A673 (cell line): ENCODE results near the gene GIPC2. TPM values are rescaled to one million over a fixed set of nuclear protein-coding genes. Genes with fewer than 3 reads are reported as not detected.
"Not testable (repeated sequence)": the region's sequence is repeated elsewhere in the genome, so short reads cannot be mapped to it uniquely, and the experiment has no call there.

ENCODE experiments used
- Bru-seq: library from RNA; stranded (reverse); fragments of 400-500 nt; gene quantifications from one replicate; lab custom pipeline; 2021; lab: Mats Ljungman, UMichigan
- BruChase-seq, 2 experiments: library from RNA; stranded (reverse); fragments of 400-500 nt; gene quantifications; one replicate each; lab custom pipeline; 2021; lab: Mats Ljungman, UMichigan
- BruUV-seq: library from RNA; stranded (reverse); fragments of 400-500 nt; replicated peaks from 2 replicates; lab custom pipeline; 2021; lab: Mats Ljungman, UMichigan
- CTCF ChIA-PET: fragments of 300-600 bp; sonication (Branson Sonifier 250); formaldehyde crosslinking; loops from one replicate; lab custom pipeline; 2022; ENCODE audit warnings: antibody characterized with exemption; lab: Charles Lee
- POLR2A ChIA-PET: fragments of 300-600 bp; sonication (Branson Sonifier 250); formaldehyde crosslinking; loops from one replicate; lab custom pipeline; 2022; ENCODE audit warnings: antibody characterized with exemption; ENCODE audit not compliant: low non-redundant PET; lab: Charles Lee
- DNase-seq: peaks from one replicate; pipeline ENCODE4 v3.0.0-alpha.2; 2015; ENCODE audit warnings: low spot score
- H3K27ac ChIP-seq: fragments of 200-600 bp; sonication (generic); 2 replicates; pipeline ENCODE4 v1.5.1; 2016; ENCODE audit warnings: mixed run types, low read depth, mild to moderate bottlenecking, mixed read lengths, antibody characterized with exemption, low read length; ENCODE audit not compliant: poor library complexity, severe bottlenecking
- H3K27me3 ChIP-seq: fragments of 200-600 bp; sonication (generic); replicated peaks from 2 replicates; pipeline ENCODE4 v1.6.1; 2017; ENCODE audit warnings: mixed run types, low read depth, mild to moderate bottlenecking, mixed read lengths, antibody characterized with exemption, low read length; ENCODE audit not compliant: insufficient read depth, poor library complexity
- H3K36me3 ChIP-seq: fragments of 200-600 bp; sonication (generic); 2 replicates; pipeline ENCODE4 v1.6.1; 2016; ENCODE audit warnings: mixed run types, mild to moderate bottlenecking, mixed read lengths, antibody characterized with exemption, low read length; ENCODE audit not compliant: insufficient read depth, poor library complexity, severe bottlenecking
- H3K4me1 ChIP-seq: fragments of 200-600 bp; sonication (generic); 2 replicates; pipeline ENCODE4 v1.6.1; 2017; ENCODE audit warnings: mixed run types, mild to moderate bottlenecking, mixed read lengths, antibody characterized with exemption, low read length; ENCODE audit not compliant: insufficient read depth, poor library complexity, severe bottlenecking
- H3K4me3 ChIP-seq: fragments of 200-600 bp; sonication (generic); 2 replicates; pipeline ENCODE4 v1.5.1; 2016; ENCODE audit warnings: low read depth, mixed run types, mild to moderate bottlenecking, mixed read lengths, low read length; ENCODE audit not compliant: poor library complexity, severe bottlenecking
- H3K9me3 ChIP-seq: fragments of 200-600 bp; sonication (generic); 2 replicates; pipeline ENCODE4 v1.6.1; 2016; ENCODE audit warnings: mixed run types, low read depth, mild to moderate bottlenecking, mixed read lengths, antibody characterized with exemption, low read length; ENCODE audit not compliant: poor library complexity, severe bottlenecking
- CTCF ChIP-seq: fragments of 300-800, 200-600 bp; sonication (generic); conservative IDR thresholded peaks from 2 replicates; pipeline ENCODE4 v1.5.1; 2017; ENCODE audit warnings: low read depth, mild to moderate bottlenecking, antibody characterized with exemption, low read length, moderate library complexity, mixed read lengths
- EZH2 ChIP-seq: fragments of 200-600 bp; sonication (generic); IDR thresholded peaks from 2 replicates; pipeline ENCODE4 v1.6.1; 2017; ENCODE audit warnings: borderline replicate concordance, low read depth, mild to moderate bottlenecking, mixed read lengths, antibody characterized with exemption, low read length; ENCODE audit not compliant: poor library complexity, severe bottlenecking
- intact Hi-C: fragments of 100-400 bp; cut with micrococcal nuclease; formaldehyde crosslinking; loops from one replicate; pipeline ENCODE4 v1.10.0; 2022; ENCODE audit not compliant: unreplicated experiment
- long read RNA-seq: library from polyadenylated mRNA; stranded (forward); transcript quantifications from one replicate; pipeline ENCODE4 v2.0.0, GENCODE V29; 2022
- total RNA-seq: library from RNA; stranded (reverse); gene quantifications from 2 replicates; pipeline ENCODE4 v1.2.3, GENCODE V29; 2021

The GIPC2 gene
- total RNA-seq (0.07 TPM in 1 of 2 replicates, not detected in the other), Bru-seq, nascent RNA (percentile 13 among the genes with signal in this experiment), BruChase-seq, experiment 1, labeled RNA remaining after a 2-hour chase (percentile 12 among the genes with signal in this experiment), BruChase-seq, experiment 2, labeled RNA remaining after a 6-hour chase (percentile 11 among the genes with signal in this experiment)
- long read RNA-seq, partial matches to known transcripts = 0 of 1 reads
- long read RNA-seq, other reads (novel, unspliced or antisense) = 0 of 1 reads

GRCh38 chr1:78045926-78046778 is at the start of gene GIPC2:
Gene GIPC2, plus strand, starts transcription at chr1:78045966. Its CDS starts 129 bp downstream, at chr1:78046095.
- intact Hi-C loops = no loop called here
- Histone ChIP-seq H3K4me3 (peak within 1 kb of the TSS; percentile 34), H3K9me3 (no peaks in the 10 kb centered on the region), H3K4me1 (no peaks in the 10 kb centered on the region), H3K36me3 (no peaks in the 10 kb centered on the region), H3K27me3 (peaks cover 33% of the 10 kb centered on the region), H3K27ac (no peak within 1 kb of the TSS)
- CTCF ChIA-PET = no interaction called here
- BruUV-seq = no TSS peak
- peak; percentile 10 for DNase-seq
- TF ChIP-seq EZH2 (peak; percentile 44), CTCF (no peak)
- POLR2A ChIA-PET = no interaction called here

GRCh38 chr1:77996734-77997133 is 49.0 kb upstream of the GIPC2 start:
- POLR2A ChIA-PET = no interaction called here
- no TSS peak for BruUV-seq

GRCh38 chr1:78000536-78000935 is 45.2 kb upstream of the GIPC2 start:
- H3K27ac ChIP-seq, H3K9me3 ChIP-seq, H3K4me3 ChIP-seq, DNase-seq, H3K36me3 ChIP-seq, intact Hi-C loops, CTCF ChIA-PET, H3K27me3 ChIP-seq, BruUV-seq: not testable (repeated sequence)
- peaks cover 30% of the 10 kb centered on the region for H3K4me1 ChIP-seq
- POLR2A ChIA-PET = interaction anchor here (0.7 kb wide), 1 partner anchor 16 kb away, joined by 3 read pairs; no protein-coding TSS in a partner anchor

More at GRCh38 chr1:77996734-77997133, 49.0 kb upstream of the GIPC2 start:
- Histone ChIP-seq H3K27me3 (no peaks in the 10 kb centered on the region), H3K4me1 (peaks cover 11% of the 10 kb centered on the region), H3K9me3 (no peaks in the 10 kb centered on the region), H3K4me3 (no peak overlapping the region), H3K27ac (no peak overlapping the region), H3K36me3 (no peaks in the 10 kb centered on the region)
- CTCF ChIA-PET = no interaction called here
- no peak for TF ChIP-seq CTCF
- no peak for TF ChIP-seq EZH2
- DNase-seq = no peak
- intact Hi-C loops = no loop called here
